HTR-8/SVneo (cell line): Measurements from ENCODE around the gene YOD1.

ENCODE experiments used
- DNase-seq: peaks from one replicate; pipeline ENCODE4 v3.0.0; 2011; ENCODE audit warnings: low spot score, mixed read lengths; ENCODE audit not compliant: insufficient read length
- FAIRE-seq: peaks from 2 replicates; lab custom pipeline; 2011; peaks lifted over from hg19 to GRCh38; lab: Jason Lieb, UNC

Gene YOD1

GRCh38 chr1:207015791-207016190, 35.2 kb downstream of the YOD1 start:
- DNase-seq (no peak), FAIRE-seq (no peak)

- DNase-seq: no peak
- no peak for FAIRE-seq
Observed at GRCh38 chr1:207014728-207015127, 36.3 kb downstream of the YOD1 start.

GRCh38 chr1:207013321-207014085, 37.5 kb downstream of the YOD1 start:
- FAIRE-seq: no peak
- DNase-seq: no peak

GRCh38 chr1:207010726-207011125, 40.3 kb downstream of the YOD1 start:
- FAIRE-seq: no peak
- no peak for DNase-seq

- FAIRE-seq (no peak), DNase-seq (no peak)
Observed at GRCh38 chr1:207009945-207010344, 41.1 kb downstream of the YOD1 start.

- no peak for DNase-seq
- no peak for FAIRE-seq
Observed at GRCh38 chr1:207009182-207009850, 41.7 kb downstream of the YOD1 start.

GRCh38 chr1:207007352-207008033, 43.5 kb downstream of the YOD1 start:
- peak; percentile 76 for DNase-seq
- no peak for FAIRE-seq

- no peak for DNase-seq
- no peak for FAIRE-seq
Observed at GRCh38 chr1:207006914-207007313, 44.1 kb downstream of the YOD1 start.

GRCh38 chr1:207006083-207006482, 44.9 kb downstream of the YOD1 start:
- DNase-seq (no peak), FAIRE-seq (no peak)

GRCh38 chr1:207004931-207005830, 45.8 kb downstream of the YOD1 start:
- DNase-seq: peak; percentile 77
- FAIRE-seq: no peak

GRCh38 chr1:207003210-207003609, 47.8 kb downstream of the YOD1 start:
- DNase-seq: no peak

GRCh38 chr1:207002724-207003146, 48.3 kb downstream of the YOD1 start:
- FAIRE-seq (no peak), DNase-seq (no peak)

More at GRCh38 chr1:207003210-207003609, 47.8 kb downstream of the YOD1 start:
- no peak for FAIRE-seq

- FAIRE-seq (no peak), DNase-seq (no peak)
Observed at GRCh38 chr1:207001492-207002245, 49.3 kb downstream of the YOD1 start.

- DNase-seq: no peak
- FAIRE-seq: no peak
Observed at GRCh38 chr1:207000651-207001291, 50.2 kb downstream of the YOD1 start.

- FAIRE-seq (no peak), DNase-seq (no peak)
Observed at GRCh38 chr1:206998816-206999215, 52.2 kb downstream of the YOD1 start.
